GM18519 (cell line): Measurements from ENCODE around the gene ZNF557.

Source experiments
- ATAC-seq: cut with Tn5 transposase; IDR thresholded peaks from one replicate; pipeline ENCODE4 v1.9.1; 2021; ENCODE audit warnings: mild to moderate bottlenecking, moderate library complexity; ENCODE audit not compliant: unreplicated experiment, low FRiP score

The ZNF557 gene

DNA sequence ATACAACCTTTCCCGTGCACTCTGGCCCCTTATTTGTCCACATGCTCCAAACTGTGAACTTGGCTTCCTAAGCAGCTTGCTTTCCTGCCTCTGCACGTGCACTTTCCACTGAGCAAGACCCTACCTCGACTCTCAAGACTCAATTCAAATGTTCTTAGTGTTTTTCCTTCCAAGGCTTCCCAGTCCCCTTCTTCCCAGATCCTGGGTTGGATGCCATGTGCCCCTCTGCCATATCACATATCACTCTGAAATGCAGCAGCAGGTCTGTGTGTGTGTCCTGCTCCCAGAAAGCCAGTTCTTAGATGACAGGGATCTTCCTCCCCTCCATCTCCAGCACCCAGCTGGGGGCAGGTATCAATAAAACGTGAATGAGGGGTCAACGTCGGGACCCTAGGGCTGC, 3.0 kb downstream of the ZNF557 start:
- ATAC-seq, result no peak

DNA sequence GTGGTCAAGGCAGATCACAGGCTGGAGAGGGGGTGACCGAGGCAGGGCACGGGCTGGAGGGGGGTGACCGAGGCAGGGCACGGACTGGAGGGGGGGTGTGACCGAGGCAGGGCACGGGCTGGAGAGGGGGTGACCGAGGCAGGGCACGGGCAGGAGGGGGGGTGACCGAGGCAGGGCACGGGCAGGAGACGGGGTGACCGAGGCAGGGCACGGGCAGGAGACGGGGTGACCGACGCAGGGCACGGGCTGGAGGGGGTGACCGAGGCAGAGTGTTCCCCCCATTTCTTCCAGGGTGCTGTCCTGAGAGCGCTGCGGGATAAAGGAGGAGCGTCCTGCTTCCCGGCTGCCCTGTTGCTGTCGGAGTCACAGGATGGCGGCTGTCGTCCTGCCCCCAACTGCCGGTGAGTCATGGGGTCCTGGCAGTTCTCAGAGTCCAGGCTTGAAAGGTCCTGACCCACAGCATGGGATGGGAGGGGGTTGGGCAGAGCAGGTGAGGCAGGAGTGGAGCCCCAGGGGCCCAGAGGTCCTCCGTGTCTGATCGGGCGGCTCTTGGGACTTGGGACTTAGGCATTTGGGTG, 5.3 kb downstream of the ZNF557 start:
- ATAC-seq, result no peak

DNA sequence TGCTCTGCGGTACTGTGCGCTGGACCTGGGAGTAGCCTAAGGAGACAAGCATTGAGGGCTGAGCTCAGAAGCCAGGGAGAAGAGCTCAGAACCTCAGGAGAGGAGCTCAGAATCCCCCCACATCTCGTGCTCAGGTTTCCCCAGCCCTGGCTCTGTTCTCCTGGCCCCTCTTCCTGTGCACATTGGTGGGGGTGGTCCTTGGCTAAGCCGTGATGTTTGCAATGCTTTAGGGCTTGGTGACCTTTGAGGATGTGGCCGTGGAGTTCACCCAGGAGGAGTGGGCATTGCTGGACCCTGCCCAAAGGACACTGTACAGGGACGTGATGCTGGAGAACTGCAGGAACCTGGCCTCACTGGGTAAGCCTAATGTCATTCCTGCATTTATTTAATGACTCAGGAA, 6.6 kb downstream of the ZNF557 start:
- no peak for ATAC-seq

DNA sequence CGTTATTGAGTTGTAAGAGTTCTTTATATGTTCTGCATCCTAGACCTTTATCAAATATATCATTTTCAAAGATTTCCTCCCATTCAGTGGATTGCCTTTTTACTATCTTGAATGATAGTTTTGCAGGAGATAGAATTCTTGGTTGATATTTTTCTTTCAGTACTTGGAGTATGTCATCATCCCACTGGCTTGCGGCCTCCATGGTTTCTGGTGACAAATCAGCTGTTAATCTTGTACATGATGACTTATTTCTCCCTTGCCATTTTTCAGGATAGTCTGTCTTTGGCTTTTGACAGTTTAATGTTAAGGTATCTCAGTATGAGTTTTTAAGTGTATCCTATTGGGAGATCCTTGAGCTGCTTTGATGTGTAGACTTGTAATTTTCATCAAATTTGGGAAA, 8.5 kb downstream of the ZNF557 start:
- ATAC-seq, result no peak

DNA sequence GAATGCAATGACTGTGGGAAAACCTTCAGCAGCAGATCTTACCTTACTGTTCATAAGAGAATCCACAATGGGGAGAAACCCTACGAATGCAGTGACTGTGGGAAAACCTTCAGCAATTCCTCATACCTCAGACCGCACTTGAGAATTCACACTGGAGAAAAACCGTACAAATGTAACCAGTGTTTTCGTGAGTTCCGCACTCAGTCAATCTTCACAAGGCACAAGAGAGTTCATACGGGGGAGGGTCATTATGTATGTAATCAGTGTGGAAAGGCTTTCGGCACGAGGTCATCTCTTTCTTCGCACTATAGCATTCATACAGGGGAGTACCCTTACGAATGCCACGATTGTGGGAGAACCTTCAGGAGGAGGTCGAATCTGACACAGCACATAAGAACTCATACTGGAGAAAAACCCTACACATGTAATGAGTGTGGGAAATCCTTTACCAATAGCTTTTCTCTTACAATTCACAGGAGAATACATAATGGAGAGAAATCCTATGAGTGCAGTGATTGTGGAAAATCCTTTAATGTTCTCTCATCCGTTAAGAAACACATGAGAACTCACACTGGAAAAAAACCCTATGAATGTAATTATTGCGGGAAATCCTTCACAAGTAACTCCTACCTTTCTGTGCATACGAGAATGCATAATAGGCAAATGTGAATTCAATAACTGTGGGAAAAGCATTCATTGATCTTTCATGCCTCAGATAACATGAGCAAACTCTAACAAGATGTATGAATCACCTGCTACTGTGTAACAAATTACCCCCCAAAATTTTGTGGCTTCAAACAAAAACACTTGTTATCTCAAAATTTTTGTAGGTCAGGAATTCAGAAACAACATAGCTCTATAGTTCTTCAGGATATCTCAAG, 13.8 kb downstream of the ZNF557 start:
- no peak for ATAC-seq

DNA sequence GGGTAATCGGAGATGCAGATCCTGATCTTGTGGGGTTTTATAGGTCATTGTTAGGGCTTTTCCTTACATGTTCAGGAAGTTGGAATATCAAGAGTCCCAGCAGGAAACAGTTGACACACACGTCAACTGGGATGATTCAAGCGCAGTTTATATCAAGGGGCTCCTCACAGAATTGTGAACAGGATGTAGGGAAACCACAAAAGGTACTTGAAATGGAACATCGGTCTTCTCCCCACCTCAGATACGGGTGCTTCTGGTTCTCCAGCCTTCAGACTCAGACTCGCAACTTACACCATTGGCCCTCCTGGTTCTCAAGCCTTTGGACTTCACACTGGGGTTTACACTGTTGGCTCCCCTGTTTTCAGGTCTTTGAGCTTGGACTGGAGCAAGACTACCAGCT, 19.5 kb downstream of the ZNF557 start:
- ATAC-seq, result no peak

DNA sequence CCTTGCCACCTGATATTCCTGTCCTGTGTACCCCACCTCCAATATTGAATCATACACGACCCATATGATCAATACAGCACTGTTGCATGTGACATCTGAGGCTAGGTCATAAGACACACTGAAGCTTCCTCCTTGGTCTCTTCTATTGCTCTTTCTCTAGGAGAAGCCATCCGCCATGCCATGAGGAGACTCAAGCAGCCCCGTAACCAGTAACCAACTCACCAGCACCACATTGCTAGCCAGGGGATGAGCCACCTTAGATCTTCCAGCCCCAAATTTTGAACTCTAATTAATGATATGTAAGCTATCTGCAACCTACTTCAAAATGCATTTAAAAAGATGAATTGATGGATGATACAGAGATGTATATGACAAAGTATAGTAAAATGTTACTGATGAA, 28.6 kb downstream of the ZNF557 start:
- no peak for ATAC-seq

DNA sequence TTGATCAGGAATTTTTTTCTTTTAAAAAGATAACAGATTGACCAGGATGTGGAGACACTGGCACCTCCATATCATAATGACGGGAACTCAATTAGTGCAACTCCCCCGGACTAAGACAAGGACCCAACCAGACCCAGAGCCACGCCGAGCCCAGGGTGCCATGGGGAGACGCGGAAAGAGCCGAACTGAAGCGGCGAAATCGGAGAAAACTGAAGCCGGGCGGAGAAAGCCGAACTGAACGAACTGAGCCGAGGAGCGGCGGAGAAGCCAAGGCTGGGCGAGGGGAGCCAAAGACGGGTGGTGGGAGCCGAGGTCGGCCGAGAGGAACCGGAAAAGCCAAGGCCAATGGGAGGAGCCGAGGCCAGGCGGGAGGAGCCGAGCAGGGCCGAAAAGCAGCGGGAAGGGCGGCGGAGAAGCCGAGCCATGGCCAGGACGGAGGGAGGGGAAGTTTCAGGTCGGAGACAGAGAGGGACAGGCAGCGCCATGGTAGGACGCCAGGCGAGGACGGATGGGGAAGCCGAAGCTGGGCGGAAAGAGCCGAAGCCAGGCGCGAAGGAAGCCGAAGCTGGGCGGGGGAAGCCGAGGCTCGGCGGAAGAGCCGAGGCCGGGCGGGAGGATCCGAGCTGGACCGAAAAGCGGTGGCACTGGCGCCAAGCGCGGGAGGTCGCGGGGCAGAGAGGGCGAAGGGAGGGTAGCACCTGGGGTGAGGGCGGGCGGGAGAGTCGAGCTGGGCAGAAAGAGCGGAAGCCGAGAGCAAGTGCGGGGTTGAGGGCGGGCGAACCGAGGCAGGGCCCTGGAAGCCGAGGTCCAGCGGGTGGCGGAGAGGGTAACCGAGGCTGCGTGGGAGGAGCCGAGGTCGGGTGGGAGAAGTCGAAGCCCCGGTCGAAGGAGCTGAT, 29.4 kb downstream of the ZNF557 start:
- ATAC-seq, result peak; percentile 54

DNA sequence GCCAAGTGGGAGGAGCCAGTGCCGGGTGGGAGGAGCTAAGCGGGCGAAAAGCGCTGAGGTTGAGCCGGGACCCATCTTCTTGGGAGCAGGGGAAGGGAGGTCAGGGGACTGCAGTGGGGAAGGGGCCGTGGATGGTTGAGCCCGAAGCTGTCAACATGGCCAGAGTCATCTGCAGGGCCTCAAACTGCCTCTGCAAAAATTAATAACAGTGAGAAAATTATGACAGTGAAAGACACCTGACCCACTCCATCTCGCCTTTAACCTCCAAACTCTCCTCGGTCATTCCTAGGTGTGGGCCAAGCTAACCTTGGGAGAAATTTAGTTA, 30.1 kb downstream of the ZNF557 start:
- no peak for ATAC-seq

DNA sequence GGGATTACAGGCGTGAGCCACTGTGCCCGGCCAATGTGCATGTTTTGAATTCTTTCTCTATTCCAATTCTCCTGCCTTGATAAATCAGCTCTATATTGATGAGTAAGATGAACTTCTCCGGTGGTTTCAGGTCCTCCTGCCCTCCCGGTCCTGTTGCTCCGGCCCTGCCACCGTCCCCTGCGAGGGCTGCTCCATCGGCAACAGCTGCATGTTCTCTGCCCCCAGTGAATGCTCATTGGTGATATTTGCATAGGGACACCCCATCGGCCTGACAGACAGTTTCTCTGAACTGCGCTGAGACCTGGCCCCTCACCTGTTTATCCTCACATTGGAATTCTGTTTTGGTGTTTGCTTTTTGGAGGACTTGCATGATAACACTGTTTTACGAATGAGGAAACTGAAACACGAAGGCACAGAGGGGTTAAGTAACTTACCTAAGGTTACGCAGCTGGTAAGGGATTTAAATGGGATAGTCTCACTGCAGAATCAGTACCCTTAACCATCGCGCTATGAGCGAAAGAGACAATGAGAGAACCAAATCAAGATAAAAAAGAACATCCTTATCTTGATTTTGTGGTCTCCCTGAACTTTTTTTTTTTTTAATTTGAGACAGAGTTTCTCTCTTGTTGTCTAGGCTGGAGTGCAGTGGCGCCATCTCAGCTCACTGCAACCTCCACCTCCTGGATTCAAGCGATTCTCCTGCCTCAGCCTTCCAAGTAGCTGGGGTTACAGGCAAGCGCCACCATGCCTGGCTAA, 32.2 kb downstream of the ZNF557 start:
- ATAC-seq, result no peak

DNA sequence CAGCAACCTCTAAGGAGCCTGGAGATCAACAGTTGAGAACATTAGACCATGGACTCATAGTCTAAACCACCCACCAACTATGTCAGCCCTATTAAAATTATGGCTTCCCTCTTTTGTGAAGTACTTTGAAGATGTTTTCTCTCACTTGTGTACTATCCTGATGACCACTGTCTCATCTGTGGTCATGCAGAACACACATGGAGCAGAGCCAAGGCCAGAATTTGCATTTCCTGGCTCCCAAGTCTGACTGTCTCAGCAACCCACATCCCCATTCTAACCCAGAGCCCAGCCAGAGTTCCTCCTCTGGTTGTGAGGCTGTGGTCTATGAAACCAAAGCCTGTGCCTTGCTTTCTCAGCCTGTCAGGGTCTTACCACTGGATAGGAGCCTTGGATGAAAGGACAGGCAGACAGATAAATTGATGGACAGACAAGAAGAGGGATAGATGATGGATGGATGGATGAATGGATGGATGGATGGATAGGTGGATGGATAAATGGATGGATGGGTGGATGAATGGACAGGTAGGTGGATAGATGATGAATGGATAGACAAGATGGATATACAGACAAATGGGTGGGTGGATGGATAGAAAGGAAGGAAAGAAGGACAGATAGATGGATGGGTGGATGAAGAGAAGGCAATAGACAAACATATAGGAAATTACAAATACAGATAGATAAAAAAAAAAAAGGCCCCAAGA, 35.4 kb downstream of the ZNF557 start:
- no peak for ATAC-seq

DNA sequence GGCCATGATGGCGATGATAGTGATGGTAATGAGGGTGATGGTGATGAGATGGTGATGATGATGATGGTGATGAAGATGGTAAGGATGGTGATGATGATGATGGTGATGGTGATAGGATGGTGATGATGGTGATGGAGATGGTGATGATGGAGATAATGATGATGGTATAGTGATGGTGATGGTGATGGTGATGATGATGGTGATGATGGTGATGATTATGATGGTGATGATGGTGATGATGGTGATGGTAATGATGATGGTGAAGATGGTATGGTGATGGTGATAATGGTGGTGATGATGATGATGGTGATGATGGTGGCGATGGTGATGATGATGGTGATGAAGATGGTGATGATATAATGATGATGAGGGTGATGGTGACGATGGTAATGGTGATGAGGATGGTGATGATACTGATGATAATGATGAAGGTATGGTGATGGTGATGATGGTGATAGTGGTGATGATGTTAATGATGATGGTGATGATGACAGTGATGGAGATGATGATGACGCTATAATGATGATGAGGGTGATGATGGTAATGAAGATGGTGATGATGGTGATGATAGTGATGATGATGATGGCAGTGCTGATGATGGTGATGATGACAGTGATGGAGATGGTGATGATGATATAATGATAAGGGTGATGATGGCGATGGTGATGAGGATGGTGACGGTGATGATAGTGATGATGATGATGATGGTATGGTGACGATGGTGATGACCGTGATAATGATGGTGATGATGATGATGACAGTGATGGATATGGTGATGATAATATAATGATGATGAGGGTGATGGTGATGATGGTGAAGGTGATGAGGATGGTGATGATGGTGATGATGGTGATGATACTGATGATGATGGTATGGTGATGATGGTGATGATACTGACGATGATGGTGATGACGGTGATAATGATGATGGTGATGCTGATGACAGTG, 37.5 kb downstream of the ZNF557 start:
- no peak for ATAC-seq

DNA sequence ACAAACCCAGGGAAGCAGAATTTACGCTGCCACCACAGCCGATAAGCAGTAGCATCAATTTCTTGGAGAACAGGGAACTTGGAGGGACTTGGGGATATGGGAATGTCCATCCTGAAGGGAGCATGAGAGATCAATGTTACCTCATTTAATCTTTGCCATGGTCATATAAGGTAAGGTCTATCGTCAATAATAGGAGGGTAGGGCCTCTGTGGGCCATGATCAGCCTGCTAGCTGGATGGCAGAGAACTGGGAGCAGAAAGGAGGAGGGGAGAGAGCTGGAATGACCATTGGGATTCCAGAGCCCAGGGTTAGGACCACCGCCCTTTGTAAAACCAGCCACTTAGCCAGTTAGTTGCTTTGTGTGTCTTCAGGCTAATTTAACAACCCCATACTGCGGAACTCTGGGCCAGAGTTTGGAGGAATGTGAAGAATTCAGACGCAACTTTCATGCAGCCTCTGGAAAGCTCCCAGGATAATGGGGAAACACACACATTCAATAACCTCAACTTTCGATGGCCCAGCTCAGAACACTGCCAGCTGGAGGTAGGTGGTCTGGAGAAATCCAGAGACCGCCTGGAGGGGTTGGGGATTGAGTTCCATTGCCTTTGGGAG, 40.3 kb downstream of the ZNF557 start:
- no peak for ATAC-seq

DNA sequence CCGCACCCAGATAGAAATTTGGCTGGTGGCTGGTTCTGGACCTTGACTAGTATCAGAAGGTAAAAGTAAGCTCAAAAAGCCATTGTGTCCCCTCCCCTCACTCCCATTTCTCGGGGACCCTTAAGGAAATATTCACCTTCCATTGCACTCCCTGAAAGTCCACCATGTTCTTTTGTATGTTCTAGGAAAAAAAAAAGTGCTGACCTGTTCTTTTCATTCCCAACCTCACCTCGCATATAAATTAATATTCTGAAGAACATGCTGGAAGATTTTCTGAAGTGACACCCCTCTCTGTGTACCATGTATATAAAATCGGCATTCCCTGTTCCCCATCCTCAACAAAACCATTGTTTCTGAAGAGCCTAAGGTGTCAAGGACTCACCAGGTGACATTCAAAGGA, 43.2 kb downstream of the ZNF557 start:
- no peak for ATAC-seq

DNA sequence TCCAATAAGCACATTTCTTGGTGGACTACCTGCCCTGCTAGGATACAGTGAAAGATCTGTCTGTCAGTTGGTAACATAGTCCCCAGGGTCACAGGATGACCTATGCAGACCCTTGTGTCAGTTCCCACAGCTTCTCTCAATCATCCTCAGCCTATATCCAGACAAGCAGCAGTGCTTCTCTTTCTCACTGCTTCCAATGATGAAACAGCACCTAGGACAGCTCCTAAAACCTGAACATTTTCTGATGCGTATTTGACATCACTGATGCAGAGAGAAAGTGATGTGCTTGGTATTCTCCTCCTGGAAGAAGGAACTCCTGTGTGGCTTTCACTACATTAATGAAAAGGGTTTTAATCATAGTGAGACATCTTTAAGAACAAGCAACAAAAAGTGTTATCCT, 43.7 kb downstream of the ZNF557 start:
- no peak for ATAC-seq

DNA sequence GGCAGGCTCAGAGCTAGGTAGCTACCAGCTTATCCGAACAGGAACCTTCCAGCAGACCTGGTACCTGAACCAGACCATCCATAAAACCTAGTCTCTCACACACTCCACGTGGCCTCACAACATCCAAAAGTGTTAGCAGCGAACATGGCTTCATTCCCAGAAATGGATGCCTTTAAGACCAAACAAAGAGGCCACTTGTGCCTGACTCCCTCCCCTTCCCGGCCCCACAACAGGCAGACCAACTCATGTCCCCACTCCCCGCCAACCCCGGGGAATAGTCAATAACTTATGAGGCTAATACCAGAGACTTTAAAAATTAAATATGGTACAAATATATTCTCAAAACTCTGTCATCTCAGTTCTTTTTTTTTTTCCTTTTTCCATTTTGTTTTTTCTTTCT, 46.2 kb downstream of the ZNF557 start:
- no peak for ATAC-seq

DNA sequence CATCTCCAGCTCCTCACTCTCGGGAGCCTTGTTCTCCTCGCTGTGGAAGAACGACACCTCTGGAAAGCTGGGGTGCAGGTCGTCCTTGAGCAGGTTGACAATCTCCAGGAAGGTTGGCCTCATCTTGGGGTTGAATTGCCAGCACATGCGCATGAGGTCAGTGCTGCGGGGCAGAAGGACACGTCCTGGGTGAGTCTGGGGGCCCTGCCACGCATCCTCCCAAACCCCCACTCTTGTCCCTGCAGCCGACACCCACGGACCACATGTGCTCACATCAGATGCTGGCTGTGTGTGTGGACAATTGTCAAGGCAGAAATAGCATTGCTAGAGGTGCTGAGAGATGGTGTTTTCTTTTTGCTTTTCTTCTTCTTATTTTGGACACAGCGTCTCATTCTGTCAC, 47.7 kb downstream of the ZNF557 start:
- ATAC-seq, result no peak

DNA sequence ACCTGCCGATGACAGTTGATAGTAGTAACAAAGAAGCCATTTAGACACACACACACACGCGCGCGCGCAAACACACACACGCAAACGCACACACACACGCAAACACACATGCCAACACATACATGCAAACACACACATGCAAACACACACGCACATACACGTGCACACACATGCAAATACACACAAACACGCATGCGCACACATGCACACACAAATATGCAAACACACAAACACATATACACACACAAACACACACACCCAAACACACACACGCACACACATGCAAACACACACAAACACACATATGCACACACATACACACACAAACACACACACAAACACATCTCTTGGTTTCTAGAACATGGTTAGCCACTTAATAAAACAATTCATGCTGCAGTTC, 50.1 kb downstream of the ZNF557 start:
- no peak for ATAC-seq

DNA sequence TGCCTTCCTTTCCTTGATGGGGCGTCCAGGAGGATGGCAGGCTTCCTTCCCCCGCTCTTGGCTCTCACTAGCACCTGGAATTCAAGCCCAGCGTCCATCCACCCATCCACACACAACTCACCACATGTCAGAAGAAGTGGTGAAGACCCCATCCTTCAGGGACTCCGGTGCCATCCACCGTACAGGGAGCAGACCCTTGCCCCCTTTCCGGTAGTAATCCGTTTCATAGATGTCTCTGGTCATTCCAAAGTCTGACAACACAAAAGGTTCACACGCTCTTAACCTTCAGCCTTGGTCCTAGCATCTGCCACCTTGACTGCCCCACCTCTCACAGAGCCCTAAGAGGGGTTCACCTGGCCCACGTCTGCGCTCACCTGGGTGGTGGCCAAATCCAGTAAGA, 51.0 kb downstream of the ZNF557 start:
- ATAC-seq, result no peak
